Neural crest cell (in vitro differentiated cells): ENCODE measurements around the gene A3GALT2. TPM values are rescaled to one million over a fixed set of nuclear protein-coding genes. Genes with fewer than 3 reads are reported as not detected.

Experiments used
- DNase-seq: peaks from one replicate; pipeline ENCODE4 v3.0.0; 2021; ENCODE audit warnings: low read depth, mixed read lengths, low spot score
- H3K27ac Mint-ChIP-seq: one replicate; pipeline ENCODE4 v1.8.0; 2021; ENCODE audit warnings: mild to moderate bottlenecking, mixed read lengths; ENCODE audit not compliant: unreplicated experiment
- H3K27me3 Mint-ChIP-seq: 2 replicates; pipeline ENCODE4 v1.8.0; 2021; ENCODE audit warnings: low read depth, mild to moderate bottlenecking, mixed read lengths
- H3K36me3 Mint-ChIP-seq: 2 replicates; pipeline ENCODE4 v1.8.0; 2021; ENCODE audit warnings: low read depth, mild to moderate bottlenecking, mixed read lengths
- H3K4me1 Mint-ChIP-seq: 2 replicates; pipeline ENCODE4 v1.8.0; 2021; ENCODE audit warnings: mixed read lengths
- H3K4me3 Mint-ChIP-seq: one replicate; pipeline ENCODE4 v1.8.0; 2021; ENCODE audit warnings: mild to moderate bottlenecking, mixed read lengths
- H3K9me3 Mint-ChIP-seq: 2 replicates; pipeline ENCODE4 v1.8.0; 2021; ENCODE audit warnings: mixed read lengths
- CTCF ChIP-seq: fragments of 200-600 bp; sonication (generic); conservative IDR thresholded peaks from 2 replicates; pipeline ENCODE4 v1.5.0; 2021; ENCODE audit warnings: antibody characterized with exemption, mild to moderate bottlenecking
- total RNA-seq: library from RNA; stranded (reverse); gene quantifications from 2 replicates; pipeline ENCODE4 v1.2.1, GENCODE V29; 2021

Gene A3GALT2
- total RNA-seq, 1 donor from 2014 or later = not detected

GRCh38 chr1:33275706-33276572, 45.0 kb downstream of the A3GALT2 start:
- no peak overlapping the region for H3K4me3 Mint-ChIP-seq
- peaks cover 6% of the 10 kb centered on the region for H3K4me1 Mint-ChIP-seq
- H3K27ac Mint-ChIP-seq = no peak overlapping the region
- no peaks in the 10 kb centered on the region for H3K27me3 Mint-ChIP-seq
- DNase-seq = no peak
- H3K36me3 Mint-ChIP-seq = peaks cover 6% of the 10 kb centered on the region
- no peak for TF ChIP-seq CTCF
- no peaks in the 10 kb centered on the region for H3K9me3 Mint-ChIP-seq

GRCh38 chr1:33275195-33275594, 45.7 kb downstream of the A3GALT2 start:
- Mint-ChIP-seq H3K9me3 (no peaks in the 10 kb centered on the region), H3K4me3 (no peak overlapping the region), H3K27me3 (no peaks in the 10 kb centered on the region), H3K36me3 (peaks cover 6% of the 10 kb centered on the region), H3K4me1 (peaks cover 6% of the 10 kb centered on the region), H3K27ac (no peak overlapping the region)
- no peak for TF ChIP-seq CTCF
- DNase-seq = no peak

GRCh38 chr1:33274446-33274845, 46.5 kb downstream of the A3GALT2 start:
- no peak overlapping the region for H3K4me3 Mint-ChIP-seq
- H3K27ac Mint-ChIP-seq = no peak overlapping the region
- peaks cover 6% of the 10 kb centered on the region for H3K4me1 Mint-ChIP-seq
- no peaks in the 10 kb centered on the region for H3K9me3 Mint-ChIP-seq
- TF ChIP-seq CTCF = no peak
- DNase-seq = no peak
- H3K27me3 Mint-ChIP-seq = no peaks in the 10 kb centered on the region
- H3K36me3 Mint-ChIP-seq = peaks cover 8% of the 10 kb centered on the region

GRCh38 chr1:33273961-33274371, 46.9 kb downstream of the A3GALT2 start:
- no peak for TF ChIP-seq CTCF
- no peak overlapping the region for H3K4me3 Mint-ChIP-seq
- no peaks in the 10 kb centered on the region for H3K27me3 Mint-ChIP-seq
- H3K4me1 Mint-ChIP-seq = peaks cover 6% of the 10 kb centered on the region
- H3K27ac Mint-ChIP-seq = no peak overlapping the region
- H3K9me3 Mint-ChIP-seq = no peaks in the 10 kb centered on the region
- no peak for DNase-seq
- H3K36me3 Mint-ChIP-seq = peaks cover 8% of the 10 kb centered on the region

- no peaks in the 10 kb centered on the region for H3K27me3 Mint-ChIP-seq
- H3K36me3 Mint-ChIP-seq = peaks cover 8% of the 10 kb centered on the region
- no peak overlapping the region for H3K4me3 Mint-ChIP-seq
- H3K4me1 Mint-ChIP-seq = peaks cover 9% of the 10 kb centered on the region
- TF ChIP-seq CTCF = no peak
- DNase-seq = no peak
- no peaks in the 10 kb centered on the region for H3K9me3 Mint-ChIP-seq
- peak overlapping the region; percentile 16 for H3K27ac Mint-ChIP-seq
Measured at GRCh38 chr1:33273406-33273805, 47.5 kb downstream of the A3GALT2 start.
